ENCODE measurements around the gene ATP4B. TPM values are rescaled to one million over a fixed set of nuclear protein-coding genes. Genes with fewer than 3 reads are reported as not detected.

Gene ATP4B
- polyA plus RNA-seq, 1 donor (not counting 4 experiments of a cell fraction or from before 2014, with no cell fraction given): not detected

DNA sequence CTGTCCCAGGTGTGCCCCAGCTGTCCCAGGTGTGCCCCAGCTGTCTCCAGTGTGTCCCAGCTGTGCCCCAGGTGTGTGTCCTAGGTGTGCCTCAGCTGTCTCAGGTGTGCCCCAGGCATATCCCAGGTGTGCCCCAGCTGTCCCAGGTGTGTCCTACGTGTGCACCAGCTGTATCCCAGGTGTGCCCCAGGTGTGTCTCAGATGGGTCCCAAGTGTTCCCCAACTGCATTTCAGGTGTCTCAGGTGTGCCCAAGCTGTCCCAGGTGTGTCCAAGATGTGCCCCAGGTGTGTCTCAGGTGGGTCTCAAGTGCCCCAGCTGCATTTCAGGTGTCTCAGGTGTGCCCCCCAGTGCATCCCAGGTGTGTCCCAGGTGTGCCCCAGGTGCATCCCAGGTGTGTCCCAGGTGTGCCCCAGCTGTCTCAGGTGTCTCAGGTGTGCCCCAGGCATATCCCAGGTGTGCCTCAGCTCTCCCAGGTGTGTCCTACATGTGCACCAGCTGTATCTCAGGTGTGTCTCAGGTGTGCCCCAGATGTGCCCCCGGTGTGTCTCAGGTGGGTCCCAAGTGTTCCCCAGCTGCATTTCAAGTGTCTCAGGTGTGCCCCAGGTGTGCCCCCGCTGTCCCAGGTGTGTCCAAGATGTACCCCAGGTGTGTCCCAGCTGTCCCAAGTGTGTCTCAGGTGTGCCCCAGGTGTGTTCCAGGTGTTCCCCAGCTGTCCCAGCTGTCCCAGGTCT is 7.8 kb upstream of the ATP4B start:
- TF ChIP-seq EZH2 (IDR thresholded peaks at IDR 0.05; ENCODE audit: low read length): no peak
- TF ChIP-seq, protein P1, sequence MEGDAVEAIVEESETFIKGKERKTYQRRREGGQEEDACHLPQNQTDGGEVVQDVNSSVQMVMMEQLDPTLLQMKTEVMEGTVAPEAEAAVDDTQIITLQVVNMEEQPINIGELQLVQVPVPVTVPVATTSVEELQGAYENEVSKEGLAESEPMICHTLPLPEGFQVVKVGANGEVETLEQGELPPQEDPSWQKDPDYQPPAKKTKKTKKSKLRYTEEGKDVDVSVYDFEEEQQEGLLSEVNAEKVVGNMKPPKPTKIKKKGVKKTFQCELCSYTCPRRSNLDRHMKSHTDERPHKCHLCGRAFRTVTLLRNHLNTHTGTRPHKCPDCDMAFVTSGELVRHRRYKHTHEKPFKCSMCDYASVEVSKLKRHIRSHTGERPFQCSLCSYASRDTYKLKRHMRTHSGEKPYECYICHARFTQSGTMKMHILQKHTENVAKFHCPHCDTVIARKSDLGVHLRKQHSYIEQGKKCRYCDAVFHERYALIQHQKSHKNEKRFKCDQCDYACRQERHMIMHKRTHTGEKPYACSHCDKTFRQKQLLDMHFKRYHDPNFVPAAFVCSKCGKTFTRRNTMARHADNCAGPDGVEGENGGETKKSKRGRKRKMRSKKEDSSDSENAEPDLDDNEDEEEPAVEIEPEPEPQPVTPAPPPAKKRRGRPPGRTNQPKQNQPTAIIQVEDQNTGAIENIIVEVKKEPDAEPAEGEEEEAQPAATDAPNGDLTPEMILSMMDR (optimal IDR thresholded peaks at IDR 0.05 in 1 of 3, IDR thresholded peaks at IDR 0.05 in 1 of 3, conservative IDR thresholded peaks at IDR 0.05 in 1 of 3; ENCODE audit: extremely low read depth in 1 of 3, insufficient read depth in 2 of 3, low read length in 3 of 3): no peak
- H2AFZ ChIP-seq (ENCODE audit: control insufficient read depth, low read length): no peak overlapping the region
- no peaks in the 10 kb centered on the region for H3K36me3 ChIP-seq (ENCODE audit: control insufficient read depth in 2 of 2, extremely low read depth in 1 of 2, insufficient read depth in 2 of 2, low read length in 2 of 2)
- no peaks in the 10 kb centered on the region for H3K9me1 ChIP-seq (ENCODE audit: control insufficient read depth, extremely low read depth, insufficient read depth, low read length)
- H3K9me3 ChIP-seq (ENCODE audit: control insufficient read depth, low read depth, low read length): no peaks in the 10 kb centered on the region
- DNase-seq (ENCODE audit: low read depth, low spot score): no peak
- H3K27ac ChIP-seq (ENCODE audit: control insufficient read depth, insufficient read depth, low read length): no peak overlapping the region
- FAIRE-seq: no peak
- H4K20me1 ChIP-seq (ENCODE audit: control insufficient read depth, extremely low read depth, insufficient read depth, low read length): no peaks in the 10 kb centered on the region
- no peaks in the 10 kb centered on the region for H3K4me1 ChIP-seq (ENCODE audit: control insufficient read depth, extremely low read depth, insufficient read depth, low read length)
- no peak overlapping the region for H3K4me3 ChIP-seq (ENCODE audit: control insufficient read depth in 2 of 3, extremely low read depth in 1 of 3, insufficient read depth in 2 of 3, low read depth in 1 of 3, low read length in 3 of 3)
- no peak overlapping the region for H3K9ac ChIP-seq (ENCODE audit: control insufficient read depth, extremely low read depth, insufficient read depth, low read length)
- H3K4me2 ChIP-seq (ENCODE audit: control insufficient read depth, extremely low read depth, insufficient read depth, low read depth, low read length): no peak overlapping the region
- H3K79me2 ChIP-seq (ENCODE audit: control insufficient read depth, insufficient read depth, low read length): no peaks in the 10 kb centered on the region
- H3K27me3 ChIP-seq (ENCODE audit: control insufficient read depth, extremely low read depth, insufficient read depth, low read length): peaks cover 8% of the 10 kb centered on the region
- dilution Hi-C loops (cut with MboI; ENCODE audit: extremely low pct_ligation_motif_present, low sequenced_read_pairs): no loop called here

DNA sequence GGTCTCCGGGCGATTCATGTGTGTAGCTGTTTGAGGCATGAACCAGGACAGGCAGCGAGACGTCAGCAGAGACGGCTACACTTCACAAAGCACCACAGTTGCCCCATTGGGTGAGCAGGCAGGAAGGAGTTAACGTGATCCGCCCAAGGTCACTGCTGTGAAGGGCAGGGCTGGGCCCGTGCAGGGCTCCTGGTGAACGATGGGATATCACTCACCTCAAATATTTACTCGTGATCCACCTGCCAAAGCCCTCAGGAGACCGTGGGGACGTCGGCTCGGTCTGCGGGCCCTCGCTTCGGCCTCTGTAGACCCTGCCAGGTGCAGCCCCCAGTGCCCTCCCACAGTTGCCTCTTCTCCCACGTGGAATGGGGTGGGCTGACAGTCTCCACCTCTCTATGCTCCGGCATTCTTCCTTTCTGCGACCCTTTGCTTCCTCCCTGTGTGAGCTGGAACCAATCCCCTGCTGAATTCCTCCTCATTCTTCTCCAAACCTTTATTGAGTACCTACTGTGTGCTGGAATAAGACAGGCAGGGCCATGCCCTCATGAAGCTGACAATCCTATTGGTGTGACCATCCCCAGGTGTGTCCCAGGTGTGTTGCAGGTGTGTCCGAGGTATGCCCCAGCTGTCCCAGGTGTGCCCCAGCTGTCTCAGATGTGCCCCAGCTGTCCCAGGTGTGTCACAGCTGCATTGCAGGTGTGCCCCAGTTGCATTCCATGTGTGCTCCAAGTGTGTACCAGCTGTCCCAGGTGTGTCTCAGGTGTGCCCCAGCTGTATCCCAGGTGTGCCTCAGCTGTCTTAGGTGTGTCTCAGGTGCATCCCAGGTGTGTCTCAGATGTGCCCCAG is 7.0 kb upstream of the ATP4B start:
- H3K9me3 ChIP-seq (ENCODE audit: control insufficient read depth, low read depth, low read length): no peaks in the 10 kb centered on the region
- no peaks in the 10 kb centered on the region for H4K20me1 ChIP-seq (ENCODE audit: control insufficient read depth, extremely low read depth, insufficient read depth, low read length)
- H3K4me2 ChIP-seq (ENCODE audit: control insufficient read depth, extremely low read depth, insufficient read depth, low read depth, low read length): no peak overlapping the region
- dilution Hi-C loops (cut with MboI; ENCODE audit: extremely low pct_ligation_motif_present, low sequenced_read_pairs): no loop called here
- no peak overlapping the region for H2AFZ ChIP-seq (ENCODE audit: control insufficient read depth, low read length)
- H3K79me2 ChIP-seq (ENCODE audit: control insufficient read depth, insufficient read depth, low read length): no peaks in the 10 kb centered on the region
- no peaks in the 10 kb centered on the region for H3K9me1 ChIP-seq (ENCODE audit: control insufficient read depth, extremely low read depth, insufficient read depth, low read length)
- no peaks in the 10 kb centered on the region for H3K4me1 ChIP-seq (ENCODE audit: control insufficient read depth, extremely low read depth, insufficient read depth, low read length)
- H3K27ac ChIP-seq (ENCODE audit: control insufficient read depth, insufficient read depth, low read length): no peak overlapping the region
- FAIRE-seq (no peak), DNase-seq (ENCODE audit: low read depth, low spot score) (no peak)
- TF ChIP-seq, protein P1 (optimal IDR thresholded peaks at IDR 0.05 in 1 of 3, IDR thresholded peaks at IDR 0.05 in 1 of 3, conservative IDR thresholded peaks at IDR 0.05 in 1 of 3; ENCODE audit: extremely low read depth in 1 of 3, insufficient read depth in 2 of 3, low read length in 3 of 3): no peak
- no peak for TF ChIP-seq EZH2 (IDR thresholded peaks at IDR 0.05; ENCODE audit: low read length)
- no peak overlapping the region for H3K4me3 ChIP-seq (ENCODE audit: control insufficient read depth in 2 of 3, extremely low read depth in 1 of 3, insufficient read depth in 2 of 3, low read depth in 1 of 3, low read length in 3 of 3)
- H3K36me3 ChIP-seq (ENCODE audit: control insufficient read depth in 2 of 2, extremely low read depth in 1 of 2, insufficient read depth in 2 of 2, low read length in 2 of 2): no peaks in the 10 kb centered on the region
- H3K27me3 ChIP-seq (ENCODE audit: control insufficient read depth, extremely low read depth, insufficient read depth, low read length): peaks cover 8% of the 10 kb centered on the region
- H3K9ac ChIP-seq (ENCODE audit: control insufficient read depth, extremely low read depth, insufficient read depth, low read length): no peak overlapping the region

All from keratinocyte (primary cell).